Activated B cell treated with CpG ODN at 0.5 μM for 24 hours (primary cell): ENCODE measurements around the gene CRX. TPM values are rescaled to one million over a fixed set of nuclear protein-coding genes. Genes with fewer than 3 reads are reported as not detected.

Experiments
- ATAC-seq: fragments of 200-7000 bp; cut with Tn5 transposase; one replicate; pipeline ENCODE4 v1.10.0; 2021; ENCODE audit warnings: low read depth, mild to moderate bottlenecking, moderate library complexity
- CTCF ChIA-PET: fragments of 350-600 bp; sonication (Branson Sonifier 250); formaldehyde crosslinking; loops from one replicate; lab custom pipeline; 2021; ENCODE audit warnings: antibody characterized with exemption; lab: Charles Lee
- POLR2A ChIA-PET: fragments of 350-600 bp; sonication (Branson Sonifier 250); formaldehyde crosslinking; loops from one replicate; lab custom pipeline; 2021; ENCODE audit warnings: antibody characterized with exemption; lab: Charles Lee
- DNase-seq: peaks from one replicate; pipeline ENCODE4 v3.0.0; 2022
- H3K27ac Mint-ChIP-seq: one replicate; pipeline ENCODE4 v1.8.0; 2020; ENCODE audit warnings: mixed read lengths
- H3K27me3 Mint-ChIP-seq: one replicate; pipeline ENCODE4 v1.8.0; 2021; ENCODE audit warnings: mixed read lengths
- H3K36me3 Mint-ChIP-seq: one replicate; pipeline ENCODE4 v1.8.0; 2021; ENCODE audit warnings: low read depth, mixed read lengths
- H3K4me1 Mint-ChIP-seq: one replicate; pipeline ENCODE4 v1.8.0; 2021; ENCODE audit warnings: mixed read lengths
- H3K4me3 Mint-ChIP-seq: one replicate; pipeline ENCODE4 v1.8.0; 2020; ENCODE audit warnings: mild to moderate bottlenecking, mixed read lengths
- H3K9me3 Mint-ChIP-seq: one replicate; pipeline ENCODE4 v1.8.0; 2020; ENCODE audit warnings: mixed read lengths
- intact Hi-C: fragments of 100-400 bp; cut with micrococcal nuclease; formaldehyde crosslinking; loops from one replicate; pipeline ENCODE4 v1.15.1; 2024
- total RNA-seq: library from RNA; stranded (reverse); gene quantifications from 2 replicates; pipeline ENCODE4 v1.2.3, GENCODE V29; 2022
- TF ChIP-seq, protein P1 (sequence below): fragments of 200-600 bp; IDR thresholded peaks from one replicate; pipeline ENCODE4 v1.8.0; 2022; ENCODE audit warnings: antibody characterized with exemption, mild to moderate bottlenecking

CRX gene
- total RNA-seq, 1 donor from 2014 or later, result not detected

DNA sequence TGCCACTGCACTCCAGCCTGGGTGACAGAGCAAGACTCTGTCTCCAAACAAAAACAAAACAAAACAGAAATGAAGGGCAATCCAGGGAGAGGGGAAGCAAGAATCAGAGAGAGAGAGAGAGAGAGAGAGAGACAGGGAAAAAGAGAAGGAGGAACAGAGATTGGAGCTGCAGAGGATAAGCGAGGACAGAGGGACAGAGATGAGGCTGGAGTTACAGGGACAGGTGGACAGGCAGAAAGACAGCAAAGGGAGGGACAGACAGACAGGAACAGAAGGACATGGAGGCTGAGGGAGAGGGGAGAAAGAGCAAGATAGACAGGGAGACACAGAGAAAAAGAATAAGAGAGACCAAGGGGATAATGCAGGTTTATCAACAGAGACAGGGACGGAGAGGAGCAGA lies 1.3 kb upstream of the CRX start:
- POLR2A ChIA-PET, result no interaction called here
- no peak overlapping the region for H3K4me3 Mint-ChIP-seq
- intact Hi-C loops, result no loop called here
- no peak for ATAC-seq
- H3K4me1 Mint-ChIP-seq, result peaks cover 5% of the 10 kb centered on the region
- DNase-seq, result no peak
- no peaks in the 10 kb centered on the region for H3K36me3 Mint-ChIP-seq
- H3K9me3 Mint-ChIP-seq, result no peaks in the 10 kb centered on the region
- H3K27me3 Mint-ChIP-seq, result peaks cover 43% of the 10 kb centered on the region
- TF ChIP-seq, protein P1, sequence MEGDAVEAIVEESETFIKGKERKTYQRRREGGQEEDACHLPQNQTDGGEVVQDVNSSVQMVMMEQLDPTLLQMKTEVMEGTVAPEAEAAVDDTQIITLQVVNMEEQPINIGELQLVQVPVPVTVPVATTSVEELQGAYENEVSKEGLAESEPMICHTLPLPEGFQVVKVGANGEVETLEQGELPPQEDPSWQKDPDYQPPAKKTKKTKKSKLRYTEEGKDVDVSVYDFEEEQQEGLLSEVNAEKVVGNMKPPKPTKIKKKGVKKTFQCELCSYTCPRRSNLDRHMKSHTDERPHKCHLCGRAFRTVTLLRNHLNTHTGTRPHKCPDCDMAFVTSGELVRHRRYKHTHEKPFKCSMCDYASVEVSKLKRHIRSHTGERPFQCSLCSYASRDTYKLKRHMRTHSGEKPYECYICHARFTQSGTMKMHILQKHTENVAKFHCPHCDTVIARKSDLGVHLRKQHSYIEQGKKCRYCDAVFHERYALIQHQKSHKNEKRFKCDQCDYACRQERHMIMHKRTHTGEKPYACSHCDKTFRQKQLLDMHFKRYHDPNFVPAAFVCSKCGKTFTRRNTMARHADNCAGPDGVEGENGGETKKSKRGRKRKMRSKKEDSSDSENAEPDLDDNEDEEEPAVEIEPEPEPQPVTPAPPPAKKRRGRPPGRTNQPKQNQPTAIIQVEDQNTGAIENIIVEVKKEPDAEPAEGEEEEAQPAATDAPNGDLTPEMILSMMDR, result no peak
- H3K27ac Mint-ChIP-seq, result no peak overlapping the region
- CTCF ChIA-PET, result no interaction called here

DNA sequence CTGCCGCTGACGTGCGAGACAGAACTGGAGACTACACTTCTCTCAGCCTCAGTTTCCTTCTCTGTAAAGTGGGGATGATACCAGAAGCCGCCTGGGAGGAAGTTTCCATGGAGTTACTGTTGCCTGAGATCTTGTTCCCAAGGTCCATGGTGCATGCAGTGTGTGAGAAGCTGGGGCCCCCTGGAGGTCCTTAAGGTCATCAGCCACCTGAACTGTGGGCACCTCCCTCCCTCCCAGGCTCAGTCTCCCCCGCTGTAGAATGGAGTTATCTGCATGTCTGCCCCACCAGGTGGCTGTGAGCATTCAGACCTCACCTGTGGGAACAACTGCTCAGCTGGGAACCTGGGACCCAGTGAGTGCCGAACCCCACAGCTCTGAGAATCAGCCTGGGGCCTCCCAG lies 2.7 kb downstream of the CRX start:
- Mint-ChIP-seq H3K9me3 (peaks cover 4% of the 10 kb centered on the region), H3K27ac (no peak overlapping the region), H3K27me3 (peaks cover 23% of the 10 kb centered on the region), H3K4me1 (peaks cover 5% of the 10 kb centered on the region), H3K4me3 (no peak overlapping the region), H3K36me3 (no peaks in the 10 kb centered on the region)
- ATAC-seq (no peak), DNase-seq (no peak)
- TF ChIP-seq, protein P1, result no peak
- ChIA-PET POLR2A (no interaction called here), CTCF (no interaction called here)
- intact Hi-C loops, result no loop called here

DNA sequence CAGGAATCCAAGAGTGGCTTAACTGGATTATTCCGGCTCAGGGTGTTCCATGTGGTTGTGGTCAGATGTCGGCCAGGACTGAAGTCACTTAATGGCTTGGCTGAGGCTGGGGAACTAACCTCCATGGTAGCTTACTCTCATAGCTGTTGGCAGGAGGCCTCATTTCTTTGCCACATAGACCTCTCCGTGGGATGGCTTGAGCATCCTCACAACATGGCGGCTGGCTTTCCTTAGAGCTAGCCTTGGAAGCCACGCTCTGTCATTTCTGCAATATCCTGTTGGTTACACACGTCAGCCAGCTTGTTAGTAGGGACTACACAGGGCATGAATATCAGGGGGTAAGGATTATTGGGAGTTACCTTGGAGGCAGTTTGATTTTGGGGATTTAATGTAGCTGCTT lies 5.1 kb downstream of the CRX start:
- Mint-ChIP-seq H3K4me3 (no peak overlapping the region), H3K4me1 (no peaks in the 10 kb centered on the region), H3K36me3 (no peaks in the 10 kb centered on the region), H3K27me3 (peaks cover 5% of the 10 kb centered on the region), H3K9me3 (peaks cover 4% of the 10 kb centered on the region), H3K27ac (no peak overlapping the region)
- POLR2A ChIA-PET, result no interaction called here
- ATAC-seq, result no peak
- intact Hi-C loops, result no loop called here
- no peak for DNase-seq
- CTCF ChIA-PET, result no interaction called here
- TF ChIP-seq, protein P1, result no peak

DNA sequence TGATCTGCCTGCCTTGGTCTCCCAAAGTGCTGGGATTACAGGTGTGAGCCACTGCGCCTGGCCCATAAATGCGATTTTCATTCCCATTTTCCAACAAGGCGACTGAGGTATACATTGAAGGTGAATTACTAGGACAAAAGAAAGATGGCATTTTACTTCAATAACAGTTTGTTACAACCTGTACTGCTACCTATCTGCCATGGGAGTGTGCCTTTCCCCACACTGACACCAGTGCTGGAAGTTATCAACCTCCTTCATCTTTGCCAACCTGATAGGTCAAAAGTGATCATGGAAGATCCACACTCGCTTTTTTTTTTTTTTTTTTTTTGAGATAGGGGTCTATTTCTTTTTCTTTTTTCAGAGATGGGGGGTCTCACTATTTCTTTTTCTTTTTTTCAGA lies 11.0 kb downstream of the CRX start:
- intact Hi-C loops, result no loop called here

DNA sequence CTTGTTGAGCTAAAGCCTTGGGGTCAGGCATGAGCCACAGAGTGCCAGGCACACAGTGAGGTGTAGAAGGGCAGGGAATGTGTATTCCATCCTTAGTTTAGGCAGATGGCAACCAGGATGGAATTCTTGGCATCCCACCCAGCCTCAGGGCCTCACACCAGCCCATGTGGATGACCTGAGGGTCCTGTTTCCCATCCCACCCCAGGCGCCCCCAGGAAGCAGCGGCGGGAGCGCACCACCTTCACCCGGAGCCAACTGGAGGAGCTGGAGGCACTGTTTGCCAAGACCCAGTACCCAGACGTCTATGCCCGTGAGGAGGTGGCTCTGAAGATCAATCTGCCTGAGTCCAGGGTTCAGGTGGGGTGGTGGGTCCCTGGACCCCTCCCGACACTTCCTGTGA lies 14.3 kb downstream of the CRX start:
- no peak for ATAC-seq
- no peak overlapping the region for H3K4me3 Mint-ChIP-seq
- no peak for DNase-seq

More for the DNA sequence above, 11.0 kb downstream of the CRX start:
- ATAC-seq, result no peak
- ChIA-PET POLR2A (no interaction called here), CTCF (no interaction called here)
- TF ChIP-seq, protein P1, result no peak
- H3K27me3 Mint-ChIP-seq, result peaks cover 2% of the 10 kb centered on the region
- H3K27ac Mint-ChIP-seq, result no peak overlapping the region
- H3K9me3 Mint-ChIP-seq, result no peaks in the 10 kb centered on the region
- H3K4me3 Mint-ChIP-seq, result no peak overlapping the region
- DNase-seq, result no peak
- no peaks in the 10 kb centered on the region for H3K36me3 Mint-ChIP-seq
- no peaks in the 10 kb centered on the region for H3K4me1 Mint-ChIP-seq

More for the DNA sequence above, 14.3 kb downstream of the CRX start:
- Mint-ChIP-seq H3K9me3 (no peaks in the 10 kb centered on the region), H3K27ac (no peak overlapping the region), H3K4me1 (no peaks in the 10 kb centered on the region), H3K36me3 (no peaks in the 10 kb centered on the region), H3K27me3 (peaks cover 2% of the 10 kb centered on the region)
- POLR2A ChIA-PET, result no interaction called here
- CTCF ChIA-PET, result no interaction called here
- TF ChIP-seq, protein P1, result no peak
- intact Hi-C loops, result no loop called here
